NB4 (cell line): Measurements from ENCODE around the gene KIF9.

Experiments
- CTCF ChIP-seq: IDR thresholded peaks from one replicate; pipeline ENCODE4 v1.5.1; 2012; ENCODE audit warnings: low read depth, low read length
- MAX ChIP-seq: IDR thresholded peaks from 2 replicates; pipeline ENCODE4 v1.6.1; 2011; ENCODE audit warnings: low read depth, low read length
- POLR2A ChIP-seq: IDR thresholded peaks from 2 replicates; pipeline ENCODE4 v1.6.1; 2011; ENCODE audit warnings: mild to moderate bottlenecking; ENCODE audit not compliant: insufficient read length; ENCODE audit errors: extremely low read depth

- TF ChIP-seq POLR2A (no peak), CTCF (no peak), MAX (no peak)
Observed at GRCh38 chr3:47295976-47296375, 13.4 kb upstream of the KIF9 start.
